HG03432 (cell line): ENCODE data around the gene EIF3B.
"Not testable (repeated sequence)": the region's sequence is repeated elsewhere in the genome, so short reads cannot be mapped to it uniquely, and the experiment has no call there.

Source experiments
- ATAC-seq: cut with Tn5 transposase; IDR thresholded peaks from one replicate; pipeline ENCODE4 v1.9.1; 2021; ENCODE audit warnings: mild to moderate bottlenecking, moderate library complexity; ENCODE audit not compliant: unreplicated experiment

Gene EIF3B

DNA sequence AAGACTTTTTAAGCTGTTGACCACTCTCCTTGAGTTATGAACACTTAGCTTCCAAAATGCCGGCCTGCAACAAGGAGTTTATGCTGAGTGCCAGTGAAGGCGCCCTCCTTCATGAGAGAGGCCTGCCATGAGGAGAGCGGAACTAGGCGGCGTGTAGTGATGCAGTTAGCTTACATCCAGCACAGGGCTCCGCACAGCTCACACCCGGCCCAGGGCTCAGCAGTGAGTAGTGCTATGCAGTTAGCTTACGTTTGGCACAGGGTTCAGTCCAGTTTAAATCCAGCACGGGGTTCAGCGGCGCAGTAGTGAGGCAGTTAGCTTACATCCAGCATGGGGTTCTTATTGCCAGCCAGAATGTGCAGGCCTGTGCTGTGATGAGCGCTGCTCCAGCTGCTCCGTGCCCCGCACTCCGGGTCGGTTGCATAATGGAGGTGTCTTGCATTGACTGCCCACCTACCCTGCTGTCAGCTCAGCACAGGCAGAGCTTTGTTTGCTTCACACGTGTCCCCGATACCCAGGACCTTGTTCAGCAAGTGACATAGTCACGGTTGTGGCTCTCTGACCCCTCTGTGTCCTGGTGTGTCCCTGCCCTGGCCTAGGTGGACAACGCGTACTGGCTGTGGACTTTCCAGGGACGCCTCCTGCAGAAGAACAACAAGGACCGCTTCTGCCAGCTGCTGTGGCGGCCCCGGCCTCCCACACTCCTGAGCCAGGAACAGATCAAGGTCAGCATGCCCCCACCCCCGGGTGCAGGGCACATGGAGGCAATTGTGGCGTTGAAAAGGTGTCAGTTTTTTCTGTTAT, 21.9 kb downstream of the EIF3B start:
- no peak for ATAC-seq

DNA sequence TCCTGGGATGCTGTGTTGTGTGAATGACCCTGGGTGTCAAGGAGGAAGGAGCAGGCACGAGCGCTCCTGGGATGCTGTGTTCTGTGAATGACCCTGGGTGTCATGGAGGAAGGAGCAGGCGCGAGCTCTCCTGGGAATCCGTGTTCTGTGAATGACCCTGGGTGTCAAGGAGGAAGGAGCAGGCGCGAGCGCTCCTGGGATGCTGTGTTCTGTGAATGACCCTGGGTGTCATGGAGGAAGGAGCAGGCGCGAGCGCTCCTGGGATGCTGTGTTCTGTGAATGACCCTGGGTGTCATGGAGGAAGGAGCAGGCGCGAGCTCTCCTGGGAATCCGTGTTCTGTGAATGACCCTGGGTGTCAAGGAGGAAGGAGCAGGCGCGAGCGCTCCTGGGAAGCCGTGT, 22.9 kb downstream of the EIF3B start:
- ATAC-seq = not testable (repeated sequence)

DNA sequence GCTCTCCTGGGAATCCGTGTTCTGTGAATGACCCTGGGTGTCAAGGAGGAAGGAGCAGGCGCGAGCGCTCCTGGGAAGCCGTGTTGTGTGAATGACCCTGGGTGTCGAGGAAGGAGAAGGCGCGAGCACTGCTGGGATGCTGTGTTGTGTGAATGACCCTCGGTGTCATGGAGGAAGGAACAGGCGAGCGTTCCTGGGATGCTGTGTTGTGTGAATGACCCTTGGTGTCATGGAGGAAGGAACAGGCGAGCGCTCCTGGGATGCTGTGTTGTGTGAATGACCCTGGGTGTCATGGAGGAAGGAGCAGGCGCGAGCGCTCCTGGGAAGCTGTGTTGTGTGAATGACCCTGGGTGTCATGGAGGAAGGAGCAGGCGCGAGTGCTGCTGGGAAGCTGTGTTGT, 23.5 kb downstream of the EIF3B start:
- ATAC-seq = not testable (repeated sequence)

DNA sequence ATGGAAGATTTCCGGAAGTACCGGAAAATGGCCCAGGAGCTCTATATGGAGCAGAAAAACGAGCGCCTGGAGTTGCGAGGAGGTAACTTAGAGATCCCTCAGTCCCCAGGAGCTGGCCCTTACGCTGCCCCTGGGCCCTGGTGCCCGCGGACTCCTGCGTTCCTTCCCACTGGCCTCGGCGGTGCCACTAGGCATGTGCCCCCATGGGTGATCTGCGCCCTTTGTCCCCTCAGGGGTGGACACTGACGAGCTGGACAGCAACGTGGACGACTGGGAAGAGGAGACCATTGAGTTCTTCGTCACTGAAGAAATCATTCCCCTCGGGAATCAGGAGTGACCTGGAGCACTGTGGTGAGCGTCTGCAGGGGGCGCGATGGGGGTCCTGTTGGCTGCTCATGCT, 24.5 kb downstream of the EIF3B start:
- ATAC-seq = no peak

DNA sequence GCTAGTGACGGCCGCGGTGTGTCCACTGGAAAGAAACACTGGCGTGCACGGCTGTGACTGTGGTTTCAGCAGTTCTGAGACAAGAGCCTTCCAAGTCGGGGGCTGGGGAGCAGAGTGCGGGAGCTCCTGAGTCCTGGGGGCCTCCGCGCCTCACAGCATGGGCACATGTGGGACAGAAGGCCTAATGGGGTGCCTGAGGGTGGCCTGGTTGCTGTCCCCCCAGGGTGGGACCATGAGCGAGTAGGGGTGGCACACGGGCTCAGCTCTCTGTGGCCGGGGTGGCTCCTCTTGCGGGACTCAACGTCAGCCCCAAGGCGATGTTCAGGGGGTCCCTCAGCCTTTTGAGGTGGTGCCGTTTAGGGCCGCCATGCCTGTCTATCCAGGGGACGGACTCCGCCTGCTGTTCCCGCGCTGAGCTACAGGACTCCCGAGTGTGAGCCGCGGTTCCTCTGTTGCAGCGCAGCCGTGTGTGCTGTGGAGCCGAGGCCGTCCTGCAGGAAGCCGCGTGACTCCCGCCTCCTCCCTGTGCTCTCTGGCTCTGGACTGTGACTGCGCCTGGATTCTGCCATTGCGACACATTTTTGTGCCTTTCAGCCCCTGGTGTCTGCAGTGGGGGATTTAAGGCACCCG, 25.3 kb downstream of the EIF3B start:
- ATAC-seq = no peak

DNA sequence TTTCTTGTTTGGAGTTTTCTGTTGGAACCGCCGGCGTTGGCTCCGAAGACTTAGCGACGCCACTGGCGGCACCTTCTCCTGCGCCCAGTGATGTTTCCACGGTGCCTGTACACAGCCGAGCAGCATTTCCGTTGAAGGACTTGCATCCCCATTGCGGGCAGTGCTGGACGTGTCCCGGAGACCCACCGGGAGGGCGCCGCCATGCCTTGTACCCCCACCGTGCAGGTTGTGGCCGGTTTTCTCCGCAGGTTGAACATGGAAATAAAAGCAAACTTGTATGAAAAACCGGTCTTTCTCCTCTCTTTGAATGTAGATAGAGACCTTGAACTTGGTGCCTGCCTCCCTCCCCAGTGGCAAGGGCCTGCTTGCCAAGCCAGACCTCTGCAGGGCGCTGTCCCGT, 25.8 kb downstream of the EIF3B start:
- ATAC-seq = no peak

DNA sequence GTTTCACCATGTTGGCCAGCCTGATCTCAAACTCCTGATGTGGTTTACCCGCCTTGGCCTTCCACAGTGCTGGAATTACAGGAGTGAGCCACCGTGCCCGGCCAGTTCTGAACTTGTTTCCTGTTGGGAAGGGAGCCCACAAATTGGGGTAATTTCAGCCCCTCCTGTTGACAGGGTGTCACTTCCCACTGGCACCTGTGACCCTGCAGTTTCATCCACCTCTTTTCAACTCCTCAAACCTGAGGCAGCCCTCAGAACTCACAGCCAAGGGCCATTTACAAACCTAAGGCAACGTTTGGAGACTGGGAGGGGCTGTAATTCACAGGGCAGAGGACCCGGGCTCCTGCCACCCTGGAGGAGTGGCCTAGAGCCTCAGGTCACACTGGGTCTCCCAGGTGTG, 26.6 kb downstream of the EIF3B start:
- ATAC-seq = no peak

DNA sequence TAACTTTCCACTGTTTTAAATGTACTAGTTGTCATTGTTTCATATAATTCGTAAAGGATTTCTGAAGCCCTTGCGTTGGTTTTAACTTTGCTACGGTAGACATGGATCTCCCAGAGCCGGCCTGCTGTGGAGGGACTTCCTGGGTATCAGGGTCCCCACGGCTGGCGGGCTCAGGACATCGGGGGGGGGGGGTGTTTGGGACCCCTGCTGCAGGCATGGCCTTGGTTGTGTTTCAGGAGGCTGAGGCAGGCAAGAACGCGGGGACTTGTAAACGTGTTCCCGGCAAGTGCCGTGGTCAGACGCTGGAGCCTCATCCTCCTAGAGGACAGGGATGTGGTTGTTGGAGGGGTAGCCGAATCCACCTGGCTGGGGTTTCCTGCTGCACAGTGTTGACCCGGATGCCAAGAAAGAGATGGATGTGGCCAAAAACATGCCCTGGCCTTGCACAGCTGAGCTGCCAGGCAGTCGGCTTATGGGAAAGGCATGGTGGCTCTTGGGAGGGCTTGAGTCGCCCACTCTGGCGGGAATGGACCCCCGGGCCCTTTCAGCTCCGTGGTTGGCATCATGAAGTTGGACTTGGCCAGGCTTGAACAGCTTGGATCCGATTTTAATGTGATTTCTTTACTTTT, 27.4 kb downstream of the EIF3B start:
- no peak for ATAC-seq

DNA sequence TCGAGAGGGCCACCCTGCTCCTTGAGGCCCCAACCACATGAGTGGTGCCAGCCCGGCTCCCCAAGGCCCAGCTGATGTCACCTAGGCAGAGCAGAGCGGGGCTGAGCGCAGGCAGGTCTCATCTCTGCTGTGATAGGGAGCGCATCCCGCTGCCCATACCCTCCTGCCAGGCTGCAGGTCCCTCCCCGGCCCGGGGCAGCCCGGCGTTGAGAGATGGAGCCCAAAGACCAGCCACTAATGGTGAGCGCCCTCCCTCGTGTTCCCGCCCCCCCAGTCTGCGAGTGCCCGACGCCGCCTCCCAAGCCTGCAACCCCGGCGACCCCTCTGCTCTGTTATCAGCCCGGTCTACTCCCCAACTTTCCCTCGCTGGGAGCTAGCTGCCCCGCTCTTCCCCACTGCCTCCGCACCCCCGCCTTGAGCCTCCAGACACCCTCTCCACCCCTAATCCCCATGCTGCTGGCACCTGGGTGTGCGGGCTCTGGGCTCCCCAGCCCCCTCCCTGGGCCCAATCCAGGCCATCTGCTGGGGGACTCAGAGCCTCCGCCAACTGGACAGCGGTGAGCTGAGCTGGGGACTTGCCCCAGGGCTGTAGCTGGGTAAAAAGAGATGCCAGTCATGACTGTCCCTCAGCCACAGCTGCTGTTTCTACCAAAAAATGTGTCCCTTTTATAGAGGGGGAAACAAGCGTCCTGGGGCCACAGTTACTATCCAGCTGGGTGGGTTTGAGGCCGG, 29.1 kb downstream of the EIF3B start:
- ATAC-seq = no peak

DNA sequence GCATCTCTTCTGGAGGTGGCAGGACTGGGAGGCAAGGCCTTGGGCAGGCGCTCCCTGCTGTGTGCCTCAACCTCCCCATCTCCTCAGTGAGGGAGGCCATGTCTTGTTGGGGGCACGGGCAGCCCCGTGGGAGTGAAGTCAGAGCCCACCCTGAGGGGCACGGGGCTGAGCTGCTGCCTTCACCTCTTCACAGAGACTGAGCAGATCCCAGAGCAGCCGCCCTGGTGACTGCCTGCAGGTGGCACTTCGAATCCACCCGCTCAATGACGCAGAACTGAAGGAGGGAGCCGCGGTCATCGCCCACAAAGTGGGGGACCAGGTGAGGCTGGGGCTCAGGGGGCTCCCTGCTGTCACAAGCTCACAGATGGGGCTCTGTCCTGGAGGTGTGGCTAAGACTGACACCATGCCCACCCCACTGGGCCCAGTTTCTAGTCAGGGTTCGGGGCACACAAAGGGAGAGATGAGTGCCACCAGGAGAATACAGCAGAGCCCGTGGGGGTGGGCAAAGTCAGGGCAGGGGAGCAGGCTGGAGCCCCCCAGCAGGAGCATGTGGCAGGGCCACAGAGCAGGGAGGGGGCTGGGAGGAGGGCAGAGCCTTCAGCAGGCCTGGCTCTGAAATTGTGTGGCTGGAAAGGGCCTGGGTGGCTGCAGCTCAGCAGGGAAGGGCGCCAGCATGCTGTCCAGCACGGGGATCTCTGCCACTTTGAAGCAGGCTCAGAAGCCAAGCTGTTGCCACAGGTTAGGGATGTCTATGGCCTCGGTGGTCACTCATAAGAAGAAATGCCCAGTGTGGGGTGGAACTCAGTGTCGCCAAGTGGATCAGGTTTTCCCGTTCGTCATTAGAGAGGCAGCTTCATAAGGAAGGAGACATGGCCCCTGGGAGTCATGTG, 30.0 kb downstream of the EIF3B start:
- ATAC-seq = no peak

DNA sequence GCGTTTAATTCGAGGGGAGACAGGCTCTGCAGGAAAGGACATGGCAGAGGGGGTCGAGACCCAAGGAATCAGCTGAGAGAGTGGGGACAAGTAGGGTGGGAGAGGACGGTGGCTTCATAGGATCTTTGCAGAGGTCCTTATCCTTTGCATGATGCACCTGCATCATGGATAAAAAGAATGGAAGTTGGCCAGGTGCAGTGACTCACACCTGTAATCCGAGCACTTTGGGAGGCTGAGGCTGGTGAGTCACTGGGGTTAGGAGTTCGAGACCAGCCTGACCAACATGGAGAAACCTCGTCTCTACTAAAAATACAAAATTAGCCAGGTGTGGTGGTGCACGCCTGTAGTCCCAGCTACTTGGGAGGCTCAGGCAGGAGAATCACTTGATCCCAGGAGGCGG, 31.5 kb downstream of the EIF3B start:
- not testable (repeated sequence) for ATAC-seq

DNA sequence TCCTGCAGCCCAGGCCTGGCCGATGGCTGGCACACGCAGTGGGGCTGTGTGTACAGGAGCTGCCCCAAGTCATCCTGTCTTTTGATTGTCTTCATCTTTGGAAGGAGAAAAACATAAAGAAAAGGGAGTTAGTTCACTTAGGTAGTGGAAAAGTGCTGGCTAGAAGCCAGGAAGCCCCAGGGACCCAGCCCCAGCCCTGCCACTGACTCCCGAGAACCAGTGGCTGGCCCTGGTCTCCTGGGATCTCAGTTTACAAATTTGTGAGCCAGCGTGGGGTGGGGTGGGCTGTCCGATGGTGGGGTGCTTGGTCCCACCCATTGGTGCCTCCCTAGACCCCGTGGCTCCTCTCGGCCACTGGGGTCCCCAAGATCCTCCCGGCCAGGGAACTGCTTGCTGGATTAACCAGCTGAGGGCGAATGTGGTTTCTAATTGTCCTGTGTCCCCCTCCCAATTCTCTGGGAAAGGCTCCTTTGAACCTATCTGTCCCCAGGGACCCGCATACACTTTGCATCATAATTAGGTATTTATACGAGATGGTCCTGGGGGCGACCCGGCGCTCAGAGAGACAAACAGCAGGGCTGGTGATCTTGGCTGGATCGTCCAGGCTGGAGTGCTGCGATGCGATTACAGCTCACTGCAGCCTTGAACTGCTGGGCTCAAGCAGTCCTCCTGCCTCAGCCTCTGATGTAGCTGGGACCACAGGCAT, 32.5 kb downstream of the EIF3B start:
- no peak for ATAC-seq

DNA sequence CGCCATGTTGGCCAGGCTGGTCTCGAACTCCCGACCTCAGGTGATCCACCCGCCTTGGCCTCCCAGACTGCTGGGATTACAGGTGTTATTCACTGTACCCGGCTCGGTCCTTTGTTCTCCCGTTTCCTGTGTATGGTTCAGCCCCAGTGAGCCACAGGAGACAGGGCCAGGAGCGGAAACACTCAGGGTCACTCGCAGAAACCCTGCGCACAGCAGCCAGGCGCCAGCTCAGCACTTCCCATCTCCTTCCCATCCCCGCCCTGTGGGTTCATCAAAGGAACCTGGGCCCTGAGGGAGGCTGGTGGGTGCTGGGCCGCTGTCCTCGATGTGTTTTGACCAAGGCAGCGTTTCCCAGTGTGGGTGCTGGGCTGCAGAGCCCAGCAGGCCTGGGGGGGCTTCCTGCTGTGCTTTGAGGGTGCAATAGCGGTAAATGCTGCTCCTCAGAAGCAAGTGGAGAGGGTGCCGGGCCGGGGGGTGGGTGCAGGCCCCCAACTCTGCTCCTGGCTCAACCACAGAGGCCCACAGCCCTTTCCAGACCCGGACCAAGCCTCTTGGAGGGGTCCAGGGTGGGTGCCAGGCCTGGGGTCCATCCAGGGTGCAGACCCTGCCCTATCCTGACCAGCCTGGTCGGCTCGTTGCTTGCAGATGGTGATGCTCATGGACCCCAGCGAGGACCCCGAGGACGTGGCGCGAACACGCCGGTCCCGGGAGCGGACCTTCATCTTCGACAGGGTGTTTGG, 33.4 kb downstream of the EIF3B start:
- no peak for ATAC-seq

DNA sequence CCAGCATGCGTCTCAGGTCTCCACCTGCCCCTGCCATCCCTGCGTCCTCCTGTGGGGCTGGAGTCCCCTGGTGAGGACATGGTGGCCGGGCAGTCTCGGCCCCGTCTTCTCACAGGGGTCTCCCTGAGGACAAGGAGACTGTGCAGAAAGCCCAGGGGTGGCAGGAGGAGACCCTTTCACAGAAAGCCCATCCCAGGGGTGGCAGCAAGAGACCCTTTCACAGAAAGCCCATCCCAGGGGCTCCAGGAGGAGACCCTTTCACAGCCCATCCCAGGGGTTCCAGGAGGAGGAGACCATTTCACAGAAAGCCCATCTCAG, 34.0 kb downstream of the EIF3B start:
- ATAC-seq = no peak

DNA sequence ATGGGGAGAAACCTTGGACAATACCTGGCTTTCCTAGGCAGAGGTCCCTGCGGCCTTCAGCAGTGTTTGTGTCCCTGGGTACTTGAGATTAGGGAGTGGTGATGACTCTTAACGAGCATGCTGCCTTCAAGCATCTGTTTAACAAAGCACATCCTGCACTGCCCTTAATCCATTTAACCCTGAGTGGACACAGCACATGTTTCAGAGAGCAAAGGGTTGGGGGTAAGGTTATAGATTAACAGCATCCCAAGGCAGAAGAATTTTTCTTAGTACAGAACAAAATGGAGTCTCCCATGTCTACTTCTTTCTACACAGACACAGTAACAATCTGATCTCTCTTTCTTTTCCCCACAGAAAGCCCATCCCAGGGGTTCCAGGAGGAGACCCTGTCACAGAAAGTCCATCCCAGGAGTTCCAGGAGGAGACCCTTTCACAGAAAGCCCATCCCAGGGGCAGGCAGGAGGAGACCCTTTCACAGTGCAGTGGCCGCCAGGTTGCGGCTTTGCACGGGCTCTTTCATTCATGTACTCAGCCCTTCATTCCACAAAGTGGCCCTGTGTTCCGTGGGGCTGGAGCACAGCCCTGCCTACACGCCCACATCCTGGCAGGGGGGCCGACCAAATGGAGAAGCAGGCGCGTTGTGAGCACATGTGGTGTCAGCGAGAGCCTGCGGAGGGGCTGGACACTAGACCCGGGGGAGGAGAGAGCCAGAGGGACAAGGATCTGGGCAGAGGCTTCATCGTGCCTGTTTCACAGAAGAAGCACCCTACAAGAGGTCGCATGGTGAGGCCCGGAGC, 35.6 kb downstream of the EIF3B start:
- not testable (repeated sequence) for ATAC-seq

DNA sequence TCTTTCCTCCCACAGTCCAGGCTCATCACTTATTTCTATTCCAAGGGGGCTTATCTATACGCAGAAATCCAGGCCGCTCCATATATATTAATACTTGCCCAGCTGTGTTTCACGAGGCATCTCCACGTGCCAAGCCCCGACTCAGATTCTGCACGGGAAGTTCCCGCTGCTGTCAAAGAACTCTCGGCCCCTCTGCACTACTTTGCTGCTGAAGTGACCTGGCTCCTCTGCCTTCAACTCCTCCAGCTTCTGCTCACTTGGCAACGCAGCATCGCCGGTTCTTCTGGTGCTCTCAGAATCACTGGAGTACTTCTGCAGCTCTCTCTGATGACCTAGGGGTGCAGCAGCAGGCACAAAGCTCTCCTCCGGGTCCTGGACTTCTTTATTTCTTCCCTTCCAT, 39.1 kb downstream of the EIF3B start:
- no peak for ATAC-seq

DNA sequence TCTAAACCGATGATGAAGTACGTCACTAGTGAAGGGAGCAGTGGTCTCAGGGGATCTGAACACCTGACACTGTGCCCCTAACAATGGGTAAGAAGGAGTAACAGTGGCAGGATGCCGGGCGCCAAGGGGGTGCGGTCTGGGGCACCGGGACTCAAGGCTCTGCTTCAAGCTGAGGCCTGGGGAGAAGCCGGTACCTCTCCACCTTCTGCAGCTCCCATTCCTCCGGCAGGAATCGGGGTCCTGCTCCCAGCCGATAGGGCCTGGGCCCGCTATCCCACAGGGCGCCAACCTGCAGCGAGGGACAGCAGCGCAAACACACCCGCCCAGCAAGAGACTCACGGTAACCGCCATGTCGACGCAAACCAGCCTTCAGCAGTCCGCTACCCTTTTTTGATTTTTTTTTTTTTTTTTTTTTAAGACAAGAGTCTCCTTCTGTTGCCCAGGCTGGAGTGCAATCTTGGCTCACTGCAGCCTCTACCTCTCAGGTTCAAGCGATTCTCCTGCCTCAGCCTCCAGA, 40.0 kb downstream of the EIF3B start:
- ATAC-seq = no peak

DNA sequence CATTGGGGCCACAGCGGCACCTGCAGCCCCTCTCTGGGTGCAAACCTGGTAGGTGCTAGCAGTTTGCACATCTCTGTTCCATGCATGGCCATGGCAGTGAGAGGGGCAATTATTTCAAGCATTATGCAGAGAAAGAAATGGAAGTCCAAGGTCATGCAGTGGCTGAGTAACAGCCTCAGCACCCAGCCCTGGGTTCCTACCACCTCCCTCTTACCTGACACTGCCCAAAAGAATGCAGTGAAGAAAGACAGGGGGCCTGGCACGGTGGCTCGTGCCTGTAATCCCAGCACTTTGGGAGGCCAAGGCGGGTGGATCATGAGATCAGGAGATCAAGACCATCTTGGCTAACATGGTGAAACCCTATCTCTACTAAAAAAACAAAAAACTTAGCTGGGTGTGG, 43.9 kb downstream of the EIF3B start:
- ATAC-seq = no peak
